ENCODE results near the gene TMEM117.

The TMEM117 gene

GRCh38 chr12:43973385-43973784 is 137.5 kb downstream of the TMEM117 start:
- Mint-ChIP-seq H3K9me3 (peaks cover 6% of the 10 kb centered on the region), H3K36me3 (ENCODE audit: low read depth) (no peaks in the 10 kb centered on the region), H3K4me1 (ENCODE audit: low read depth) (no peaks in the 10 kb centered on the region), H3K27ac (no peak overlapping the region), H3K27me3 (no peaks in the 10 kb centered on the region), H3K4me3 (no peak overlapping the region)
- intact Hi-C loops (cut with micrococcal nuclease): no loop called here

DNA sequence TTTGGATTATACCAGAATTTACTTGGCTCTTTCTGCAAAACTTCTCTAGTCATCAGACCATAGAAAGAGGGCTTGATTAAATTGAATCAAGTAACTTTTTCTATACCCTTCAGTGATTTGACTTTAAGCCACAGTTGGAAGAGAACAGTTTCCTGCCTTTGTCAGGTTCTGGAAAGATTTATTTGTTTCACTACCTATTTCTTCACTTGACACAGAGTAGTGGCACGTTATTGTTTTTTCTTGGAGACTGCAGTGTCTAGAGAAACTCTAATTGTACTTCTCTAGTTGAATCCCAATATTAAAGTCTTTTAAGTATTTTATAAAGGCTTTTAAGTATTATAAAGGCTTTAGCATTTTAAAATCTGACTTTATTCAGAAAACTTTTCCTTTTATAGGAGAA is 138.1 kb downstream of the TMEM117 start:
- H3K4me3 Mint-ChIP-seq: no peak overlapping the region
- H3K4me1 Mint-ChIP-seq (ENCODE audit: low read depth): no peaks in the 10 kb centered on the region
- H3K36me3 Mint-ChIP-seq (ENCODE audit: low read depth): no peaks in the 10 kb centered on the region
- peaks cover 6% of the 10 kb centered on the region for H3K9me3 Mint-ChIP-seq
- H3K27me3 Mint-ChIP-seq: no peaks in the 10 kb centered on the region
- intact Hi-C loops (cut with micrococcal nuclease): no loop called here
- no peak overlapping the region for H3K27ac Mint-ChIP-seq

DNA sequence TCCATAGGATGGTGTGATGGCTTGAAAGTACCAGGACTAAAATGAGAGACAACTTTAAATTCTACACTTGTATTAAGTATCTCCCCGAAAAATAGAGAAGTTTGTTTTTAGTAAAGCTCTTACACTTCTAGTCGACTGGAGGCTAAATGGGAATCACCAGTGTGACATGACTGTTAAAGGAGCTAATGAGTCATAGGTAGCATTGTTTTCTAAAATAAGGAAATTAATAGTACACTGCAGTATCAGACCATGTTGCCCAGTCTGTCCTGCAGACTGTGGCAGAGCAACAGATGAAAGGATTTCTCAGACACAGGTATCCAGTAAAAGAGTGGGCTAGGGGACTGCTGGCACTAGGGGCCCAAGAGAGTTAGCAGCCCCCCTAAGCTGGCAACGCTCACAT is 140.1 kb downstream of the TMEM117 start:
- no peaks in the 10 kb centered on the region for H3K36me3 Mint-ChIP-seq (ENCODE audit: low read depth)
- no peaks in the 10 kb centered on the region for H3K4me1 Mint-ChIP-seq (ENCODE audit: low read depth)
- H3K27ac Mint-ChIP-seq: no peak overlapping the region
- H3K4me3 Mint-ChIP-seq: no peak overlapping the region
- H3K27me3 Mint-ChIP-seq: no peaks in the 10 kb centered on the region
- H3K9me3 Mint-ChIP-seq: peaks cover 16% of the 10 kb centered on the region
- intact Hi-C loops (cut with micrococcal nuclease): no loop called here

- H3K36me3 Mint-ChIP-seq (ENCODE audit: low read depth): no peaks in the 10 kb centered on the region
- no peaks in the 10 kb centered on the region for H3K27me3 Mint-ChIP-seq
- no peak overlapping the region for H3K27ac Mint-ChIP-seq
- intact Hi-C loops (cut with micrococcal nuclease): no loop called here
- no peaks in the 10 kb centered on the region for H3K4me1 Mint-ChIP-seq (ENCODE audit: low read depth)
- peaks cover 23% of the 10 kb centered on the region for H3K9me3 Mint-ChIP-seq
- no peak overlapping the region for H3K4me3 Mint-ChIP-seq
Observed at GRCh38 chr12:43978556-43978955, 142.7 kb downstream of the TMEM117 start.

DNA sequence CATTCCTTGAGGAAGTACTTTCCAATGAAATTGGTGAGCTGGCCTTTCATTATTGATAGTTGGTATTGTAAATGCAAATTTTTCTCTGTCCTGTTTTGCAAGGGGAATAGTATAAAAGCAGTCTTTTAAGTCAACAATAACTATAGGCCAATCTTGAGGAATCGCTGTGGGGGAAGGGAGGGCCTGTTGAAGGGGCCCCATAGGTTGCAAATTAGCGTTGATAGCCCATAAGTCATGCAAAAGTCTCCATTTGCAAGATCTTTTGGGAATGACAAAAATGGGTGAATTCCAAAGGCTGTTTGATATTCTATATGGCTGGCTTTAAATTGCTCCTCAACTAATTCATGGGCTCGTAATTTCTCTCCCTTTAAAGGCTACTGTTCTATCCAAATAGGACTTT is 143.6 kb downstream of the TMEM117 start:
- intact Hi-C loops (cut with micrococcal nuclease): no loop called here
- H3K4me3 Mint-ChIP-seq: no peak overlapping the region

DNA sequence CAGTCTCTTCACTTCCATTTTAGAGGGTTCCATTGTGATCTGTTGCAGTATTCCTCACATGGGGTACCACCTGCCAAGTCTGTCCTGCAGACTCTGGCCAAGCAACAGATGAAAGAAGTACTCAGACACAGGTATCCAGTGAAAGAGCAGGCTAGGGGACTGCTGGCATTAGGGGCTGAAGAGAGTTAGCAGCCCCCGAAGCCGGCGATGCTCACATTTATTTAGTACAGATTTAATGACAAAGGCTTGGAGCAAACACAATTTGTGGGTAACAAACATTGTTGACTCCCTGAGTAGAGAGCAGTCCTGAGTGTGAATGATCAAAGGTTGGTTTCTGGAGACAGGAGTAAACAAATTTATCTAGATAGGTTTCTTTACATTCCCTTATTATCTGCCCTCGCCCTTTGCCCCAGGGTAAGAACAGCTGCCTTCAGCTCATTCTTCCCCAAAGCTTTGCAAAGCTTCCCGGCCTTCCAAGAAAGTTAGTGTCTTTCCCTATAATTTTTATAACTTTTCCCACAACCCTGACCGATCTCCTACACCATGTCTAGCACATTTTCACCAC is 144.8 kb downstream of the TMEM117 start:
- Mint-ChIP-seq H3K4me1 (ENCODE audit: low read depth) (no peaks in the 10 kb centered on the region), H3K36me3 (ENCODE audit: low read depth) (no peaks in the 10 kb centered on the region), H3K27ac (no peak overlapping the region), H3K4me3 (no peak overlapping the region), H3K27me3 (no peaks in the 10 kb centered on the region), H3K9me3 (peaks cover 23% of the 10 kb centered on the region)
- intact Hi-C loops (cut with micrococcal nuclease): no loop called here

More for the DNA sequence above, 143.6 kb downstream of the TMEM117 start:
- H3K9me3 Mint-ChIP-seq: peaks cover 23% of the 10 kb centered on the region
- no peaks in the 10 kb centered on the region for H3K27me3 Mint-ChIP-seq
- H3K4me1 Mint-ChIP-seq (ENCODE audit: low read depth): no peaks in the 10 kb centered on the region
- H3K36me3 Mint-ChIP-seq (ENCODE audit: low read depth): no peaks in the 10 kb centered on the region
- H3K27ac Mint-ChIP-seq: no peak overlapping the region

DNA sequence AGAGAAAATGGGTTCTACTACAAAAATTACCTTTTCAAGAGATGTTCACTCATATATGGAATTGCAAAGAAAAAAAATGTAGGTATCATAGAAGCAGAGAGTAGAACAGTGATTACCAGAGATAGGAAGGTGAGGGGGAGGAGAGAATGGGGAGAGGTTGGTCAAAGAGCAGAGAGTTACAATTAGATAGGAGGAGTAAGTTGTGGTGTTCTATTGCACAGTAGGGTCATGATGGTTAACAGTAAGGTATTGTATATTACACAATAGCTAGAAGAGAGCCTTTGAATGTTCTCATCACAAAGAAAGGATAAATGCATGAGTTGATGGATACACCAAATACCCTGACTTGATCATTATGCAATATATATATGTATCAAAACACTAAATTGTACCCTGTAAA is 145.8 kb downstream of the TMEM117 start:
- Mint-ChIP-seq H3K36me3 (ENCODE audit: low read depth) (no peaks in the 10 kb centered on the region), H3K4me1 (ENCODE audit: low read depth) (no peaks in the 10 kb centered on the region), H3K4me3 (no peak overlapping the region), H3K27me3 (no peaks in the 10 kb centered on the region), H3K27ac (no peak overlapping the region), H3K9me3 (peaks cover 20% of the 10 kb centered on the region)
- intact Hi-C loops (cut with micrococcal nuclease): no loop called here

DNA sequence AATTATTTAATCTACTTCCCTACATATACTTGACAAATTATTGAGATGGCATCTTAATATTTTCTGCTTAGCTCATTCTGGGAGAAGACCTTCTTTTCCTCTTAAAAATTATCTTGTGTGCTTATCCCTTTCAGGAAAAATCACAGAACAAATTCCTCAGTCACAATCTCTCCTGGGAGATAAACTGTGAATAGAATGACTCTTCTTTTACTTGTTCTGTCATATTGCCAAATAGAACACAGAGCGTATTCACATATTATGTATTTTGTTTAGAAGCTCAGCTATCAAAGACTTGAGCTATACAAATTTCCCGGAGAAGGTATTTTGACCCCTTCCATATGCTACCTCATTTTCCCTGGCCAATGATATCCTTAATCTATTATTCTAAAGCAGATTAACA is 146.7 kb downstream of the TMEM117 start:
- no peaks in the 10 kb centered on the region for H3K36me3 Mint-ChIP-seq (ENCODE audit: low read depth)
- intact Hi-C loops (cut with micrococcal nuclease): no loop called here
- peaks cover 18% of the 10 kb centered on the region for H3K9me3 Mint-ChIP-seq
- no peak overlapping the region for H3K4me3 Mint-ChIP-seq
- no peak overlapping the region for H3K27ac Mint-ChIP-seq
- H3K27me3 Mint-ChIP-seq: no peaks in the 10 kb centered on the region
- no peaks in the 10 kb centered on the region for H3K4me1 Mint-ChIP-seq (ENCODE audit: low read depth)

GRCh38 chr12:43988838-43989560 is 153.1 kb downstream of the TMEM117 start:
- no peak overlapping the region for H3K27ac Mint-ChIP-seq
- no peaks in the 10 kb centered on the region for H3K36me3 Mint-ChIP-seq (ENCODE audit: low read depth)
- no peak overlapping the region for H3K4me3 Mint-ChIP-seq
- H3K27me3 Mint-ChIP-seq: no peaks in the 10 kb centered on the region
- intact Hi-C loops (cut with micrococcal nuclease): no loop called here
- H3K9me3 Mint-ChIP-seq: no peaks in the 10 kb centered on the region
- H3K4me1 Mint-ChIP-seq (ENCODE audit: low read depth): no peaks in the 10 kb centered on the region

DNA sequence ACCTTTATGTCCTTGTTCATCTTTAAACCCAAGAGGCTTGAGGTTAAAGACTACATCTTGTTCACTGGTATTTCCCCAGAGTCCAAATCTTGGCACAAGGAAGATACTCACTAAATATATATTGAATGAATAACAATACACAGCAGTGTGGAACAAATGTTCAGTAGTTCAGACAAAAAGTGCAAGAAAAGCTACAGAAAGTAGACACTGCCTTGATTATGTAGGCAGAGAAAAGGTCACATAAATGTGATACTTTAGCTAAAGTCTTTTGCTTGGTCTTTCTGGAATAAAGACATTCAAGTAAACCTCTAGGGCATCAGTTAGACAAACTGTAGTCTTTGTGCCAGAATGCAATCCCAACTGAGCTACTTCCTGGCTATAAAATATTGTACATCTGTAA is 157.0 kb downstream of the TMEM117 start:
- no peaks in the 10 kb centered on the region for H3K27me3 Mint-ChIP-seq
- H3K27ac Mint-ChIP-seq: no peak overlapping the region
- H3K4me3 Mint-ChIP-seq: no peak overlapping the region
- H3K4me1 Mint-ChIP-seq (ENCODE audit: low read depth): no peaks in the 10 kb centered on the region
- intact Hi-C loops (cut with micrococcal nuclease): no loop called here
- H3K36me3 Mint-ChIP-seq (ENCODE audit: low read depth): no peaks in the 10 kb centered on the region
- H3K9me3 Mint-ChIP-seq: no peaks in the 10 kb centered on the region

- Mint-ChIP-seq H3K27me3 (no peaks in the 10 kb centered on the region), H3K4me3 (no peak overlapping the region), H3K36me3 (ENCODE audit: low read depth) (no peaks in the 10 kb centered on the region), H3K9me3 (no peaks in the 10 kb centered on the region), H3K27ac (no peak overlapping the region), H3K4me1 (ENCODE audit: low read depth) (peaks cover 8% of the 10 kb centered on the region)
- intact Hi-C loops (cut with micrococcal nuclease): no loop called here
Observed at GRCh38 chr12:44000309-44000952, 164.6 kb downstream of the TMEM117 start.

GRCh38 chr12:44002607-44003006 is 166.7 kb downstream of the TMEM117 start:
- Mint-ChIP-seq H3K27me3 (no peaks in the 10 kb centered on the region), H3K4me3 (no peak overlapping the region), H3K9me3 (peaks cover 4% of the 10 kb centered on the region), H3K36me3 (ENCODE audit: low read depth) (no peaks in the 10 kb centered on the region), H3K4me1 (ENCODE audit: low read depth) (peaks cover 8% of the 10 kb centered on the region), H3K27ac (no peak overlapping the region)
- intact Hi-C loops (cut with micrococcal nuclease): no loop called here

- no peak overlapping the region for H3K4me3 Mint-ChIP-seq
- peaks cover 8% of the 10 kb centered on the region for H3K4me1 Mint-ChIP-seq (ENCODE audit: low read depth)
- H3K27ac Mint-ChIP-seq: no peak overlapping the region
- intact Hi-C loops (cut with micrococcal nuclease): no loop called here
- H3K9me3 Mint-ChIP-seq: peaks cover 15% of the 10 kb centered on the region
- H3K27me3 Mint-ChIP-seq: no peaks in the 10 kb centered on the region
- no peaks in the 10 kb centered on the region for H3K36me3 Mint-ChIP-seq (ENCODE audit: low read depth)
Observed at GRCh38 chr12:44003721-44004120, 167.8 kb downstream of the TMEM117 start.

DNA sequence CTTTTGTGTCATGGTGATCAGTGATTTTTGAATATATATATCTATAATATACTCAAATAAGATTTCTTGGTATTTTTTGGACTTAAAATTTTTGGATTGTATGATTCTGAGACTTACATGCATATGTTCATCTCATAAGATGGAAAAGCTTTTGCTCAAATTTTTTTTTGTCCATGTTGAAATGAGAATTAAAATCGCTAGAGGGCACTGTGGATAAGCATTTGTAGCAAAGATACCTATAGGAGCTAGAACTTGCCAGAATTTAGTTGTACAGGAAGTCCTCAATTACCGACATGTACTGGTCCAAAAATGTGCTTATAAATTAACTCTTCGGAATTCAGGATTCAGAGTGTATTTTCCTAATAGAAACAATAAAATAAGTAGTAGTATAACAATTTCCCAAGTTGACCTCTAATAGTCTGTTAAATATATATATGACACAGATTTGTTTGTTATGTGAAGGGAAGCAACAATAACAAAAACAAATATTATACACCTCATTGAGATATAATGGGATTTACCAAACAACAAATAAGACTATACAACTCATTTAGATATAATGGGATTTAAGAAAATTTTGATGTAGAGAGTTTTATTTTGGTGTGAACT is 179.6 kb downstream of the TMEM117 start:
- no peaks in the 10 kb centered on the region for H3K36me3 Mint-ChIP-seq (ENCODE audit: low read depth)
- H3K4me3 Mint-ChIP-seq: no peak overlapping the region
- no peaks in the 10 kb centered on the region for H3K9me3 Mint-ChIP-seq
- intact Hi-C loops (cut with micrococcal nuclease): loop anchor here (2.0 kb wide), 1 partner anchor 915 kb away; no protein-coding TSS in a partner anchor
- peaks cover 2% of the 10 kb centered on the region for H3K27me3 Mint-ChIP-seq
- no peaks in the 10 kb centered on the region for H3K4me1 Mint-ChIP-seq (ENCODE audit: low read depth)
- H3K27ac Mint-ChIP-seq: no peak overlapping the region

Data from dendritic cell treated with granulocyte-macrophage colony-stimulating factor and Interleukin-4, amounts not matched to agents 40 ng/mL and 50 ng/mL, for 4 days (primary cell).